Mammary epithelial cell (primary cell): ENCODE results near the gene KRTAP5-5.

Source experiments
- CTCF ChIP-seq, 2 donors: IDR thresholded peaks in 1 of 2; conservative IDR thresholded peaks in 1 of 2; 2 replicates each; pipeline ENCODE4 v1.5.1; 2011 to 2012; ENCODE audit warnings: inconsistent platforms in 2 of 2, low read length in 2 of 2, mild to moderate bottlenecking in 2 of 2, control low read depth in 1 of 2, low read depth in 1 of 2; ENCODE audit not compliant: insufficient read depth in 1 of 2; ENCODE audit errors: extremely low read depth in 1 of 2
- EZH2 ChIP-seq: IDR thresholded peaks from 2 replicates; pipeline ENCODE4 v1.6.1; 2012; ENCODE audit warnings: low read length, inconsistent platforms, borderline replicate concordance

DNA sequence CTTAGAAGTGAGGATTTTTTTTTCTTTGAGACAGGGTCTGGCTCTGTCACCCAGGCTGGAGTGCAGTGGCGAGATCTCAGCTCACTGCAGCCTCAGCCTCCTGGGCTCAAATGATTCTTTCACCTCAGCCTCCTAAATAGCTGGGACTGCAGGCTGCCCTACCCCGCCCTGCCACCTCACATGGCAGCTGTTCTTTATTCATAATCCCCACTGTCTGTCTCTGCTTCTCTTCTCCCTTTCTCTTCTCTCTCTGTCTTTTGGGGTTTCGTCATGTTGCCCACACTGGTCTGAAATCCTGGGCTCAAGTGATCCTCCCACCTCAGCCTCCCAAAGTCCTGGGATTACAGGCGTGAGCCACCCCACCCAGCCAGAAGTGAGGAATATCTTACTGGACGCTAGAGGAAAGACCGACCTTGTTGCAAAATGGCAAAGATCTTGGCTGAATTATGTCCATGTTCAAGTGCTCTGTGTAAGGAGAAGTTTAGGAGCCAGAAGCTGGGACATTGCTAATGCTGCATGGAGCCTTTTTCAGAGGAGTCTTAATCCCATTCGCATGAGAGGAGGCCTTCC, 21.9 kb downstream of the KRTAP5-5 start:
- no peak for TF ChIP-seq CTCF (conservative IDR thresholded peaks at IDR 0.05 in 1 of 2, IDR thresholded peaks at IDR 0.05 in 1 of 2; ENCODE audit: extremely low read depth in 1 of 2, insufficient read depth in 1 of 2, low read depth in 1 of 2, low read length in 2 of 2)
- TF ChIP-seq EZH2: no peak
